Mononuclear cell (primary cell): ENCODE measurements around the gene TRAF7. TPM values are rescaled to one million over a fixed set of nuclear protein-coding genes. Genes with fewer than 3 reads are reported as not detected.

ENCODE experiments used
- H3K27me3 ChIP-seq: 2 replicates; pipeline ENCODE4 v1.6.0; 2011; ENCODE audit warnings: low read length, control low read depth; ENCODE audit not compliant: insufficient read depth
- H3K4me1 ChIP-seq: 2 replicates; pipeline ENCODE4 v1.5.1; 2011; ENCODE audit warnings: mild to moderate bottlenecking, low read length, control low read depth; ENCODE audit not compliant: insufficient read depth
- H3K4me3 ChIP-seq: 2 replicates; pipeline ENCODE4 v1.5.1; 2011; ENCODE audit warnings: mild to moderate bottlenecking, low read length, moderate library complexity
- H3K9me3 ChIP-seq: 2 replicates; pipeline ENCODE4 v1.5.1; 2011; ENCODE audit warnings: low read depth, mild to moderate bottlenecking, control low read depth, low read length
- total RNA-seq: library from RNA; depleted of rRNA; stranded (reverse); fragments of >200 nt; gene quantifications from one replicate; pipeline ENCODE4 v1.2.3, GENCODE V29; 2012

The TRAF7 gene
- total RNA-seq, 1 donor, result 17.9 TPM

GRCh38 chr16:2212362-2213324 lies 57.1 kb downstream of the TRAF7 start:
- no peaks in the 10 kb centered on the region for H3K27me3 ChIP-seq
- H3K4me1 ChIP-seq, result peaks cover 30% of the 10 kb centered on the region
- no peaks in the 10 kb centered on the region for H3K9me3 ChIP-seq
- no peak overlapping the region for H3K4me3 ChIP-seq

GRCh38 chr16:2213817-2214718 lies 58.5 kb downstream of the TRAF7 start:
- Histone ChIP-seq H3K27me3 (no peaks in the 10 kb centered on the region), H3K4me3 (peak overlapping the region; percentile 67), H3K9me3 (no peaks in the 10 kb centered on the region), H3K4me1 (peaks cover 30% of the 10 kb centered on the region)

GRCh38 chr16:2214719-2214968 lies 59.1 kb downstream of the TRAF7 start, which contains the start of gene PGP:
TSS of gene PGP (minus strand) at chr16:2214840. CDS start at chr16:2214777, 63 bp downstream.
- peaks cover 30% of the 10 kb centered on the region for H3K4me1 ChIP-seq
- no peaks in the 10 kb centered on the region for H3K9me3 ChIP-seq
- H3K27me3 ChIP-seq, result no peaks in the 10 kb centered on the region
- peak within 1 kb of the TSS; percentile 69 for H3K4me3 ChIP-seq

- no peak overlapping the region for H3K4me3 ChIP-seq
- no peaks in the 10 kb centered on the region for H3K9me3 ChIP-seq
- no peaks in the 10 kb centered on the region for H3K27me3 ChIP-seq
- H3K4me1 ChIP-seq, result peaks cover 30% of the 10 kb centered on the region
These were observed 60.7 kb downstream of the TRAF7 start for GRCh38 chr16:2216330-2216729.

- Histone ChIP-seq H3K4me1 (peaks cover 25% of the 10 kb centered on the region), H3K27me3 (no peaks in the 10 kb centered on the region), H3K9me3 (no peaks in the 10 kb centered on the region), H3K4me3 (peak within 1 kb of the TSS; percentile 88)
These were observed 67.8 kb downstream of the TRAF7 start, which contains the start of gene E4F1 for GRCh38 chr16:2223221-2223941. TSS of gene E4F1 (plus strand) at chr16:2223591. CDS start at chr16:2223614, 23 bp downstream.

GRCh38 chr16:2223942-2224486 lies 68.4 kb downstream of the TRAF7 start:
- Histone ChIP-seq H3K4me3 (peak overlapping the region; percentile 88), H3K4me1 (peaks cover 25% of the 10 kb centered on the region), H3K9me3 (no peaks in the 10 kb centered on the region), H3K27me3 (no peaks in the 10 kb centered on the region)

GRCh38 chr16:2226245-2226793 lies 70.7 kb downstream of the TRAF7 start:
- no peaks in the 10 kb centered on the region for H3K27me3 ChIP-seq
- H3K4me1 ChIP-seq, result peaks cover 25% of the 10 kb centered on the region
- H3K4me3 ChIP-seq, result no peak overlapping the region
- no peaks in the 10 kb centered on the region for H3K9me3 ChIP-seq

GRCh38 chr16:2226918-2227317 lies 71.3 kb downstream of the TRAF7 start:
- H3K27me3 ChIP-seq, result no peaks in the 10 kb centered on the region
- H3K4me1 ChIP-seq, result peaks cover 25% of the 10 kb centered on the region
- no peak overlapping the region for H3K4me3 ChIP-seq
- no peaks in the 10 kb centered on the region for H3K9me3 ChIP-seq

Other genes starting within 250 kb of the TRAF7 start
- gene HS3ST6, start 237.4 kb upstream of the TRAF7 start, total RNA-seq, result not detected
- gene MSRB1, start 212.6 kb upstream of the TRAF7 start, total RNA-seq, result 5.8 TPM
- gene RPL3L, start 201.1 kb upstream of the TRAF7 start, total RNA-seq, result not detected
- gene NDUFB10, start 196.2 kb upstream of the TRAF7 start, total RNA-seq, result 57.1 TPM
- 2,256 TPM for gene RPS2, start 191.0 kb upstream of the TRAF7 start, total RNA-seq
- not detected for gene RNF151, start 188.9 kb upstream of the TRAF7 start, total RNA-seq
- 6.4 TPM for gene TBL3, start 183.7 kb upstream of the TRAF7 start, total RNA-seq
- not detected for gene NOXO1, start 174.3 kb upstream of the TRAF7 start, total RNA-seq
- gene GFER, start 171.6 kb upstream of the TRAF7 start, total RNA-seq, result 9.0 TPM
- gene SYNGR3, start 165.8 kb upstream of the TRAF7 start, total RNA-seq, result 2.9 TPM
- gene ZNF598, start 146.0 kb upstream of the TRAF7 start, total RNA-seq, result 18.6 TPM
- gene NPW, start 136.0 kb upstream of the TRAF7 start, total RNA-seq, result not detected
- gene NHERF2, start 128.9 kb upstream of the TRAF7 start, total RNA-seq, result 0.84 TPM
- gene NTHL1, start 107.9 kb upstream of the TRAF7 start, total RNA-seq, result 3.1 TPM
- 28.3 TPM for gene TSC2, start 107.8 kb upstream of the TRAF7 start, total RNA-seq
- gene PKD1, start 19.9 kb upstream of the TRAF7 start, total RNA-seq, result 49.6 TPM
- not detected for gene RAB26, start 7.2 kb upstream of the TRAF7 start, total RNA-seq
- gene CASKIN1, start 40.8 kb downstream of the TRAF7 start, total RNA-seq, result not detected
- gene MLST8, start 49.7 kb downstream of the TRAF7 start, total RNA-seq, result 11.0 TPM
- gene BRICD5, start 55.1 kb downstream of the TRAF7 start, total RNA-seq, result 0.84 TPM
- gene PGP, start 59.1 kb downstream of the TRAF7 start, total RNA-seq, result 9.8 TPM
- 14.0 TPM for gene E4F1, start 67.8 kb downstream of the TRAF7 start, total RNA-seq
- gene DNASE1L2, start 80.7 kb downstream of the TRAF7 start, total RNA-seq, result 0.21 TPM
- 10.5 TPM for gene ECI1, start 95.8 kb downstream of the TRAF7 start, total RNA-seq
- gene RNPS1, start 112.3 kb downstream of the TRAF7 start, total RNA-seq, result 156 TPM
- 1.9 TPM for gene ABCA3, start 184.9 kb downstream of the TRAF7 start, total RNA-seq